HG03139 (cell line): ENCODE measurements around the gene IGF2.

Experiments used
- ATAC-seq: cut with Tn5 transposase; IDR thresholded peaks from one replicate; pipeline ENCODE4 v1.9.1; 2021; ENCODE audit not compliant: unreplicated experiment

The IGF2 gene

GRCh38 chr11:2154195-2154585, 15.0 kb upstream of the IGF2 start:
- ATAC-seq: no peak

GRCh38 chr11:2153581-2154194, 14.5 kb upstream of the IGF2 start:
- no peak for ATAC-seq

- ATAC-seq: no peak
Measured at GRCh38 chr11:2151500-2152257, 12.5 kb upstream of the IGF2 start.

GRCh38 chr11:2149864-2150847, 11.0 kb upstream of the IGF2 start:
- ATAC-seq: no peak

- ATAC-seq: no peak
Measured at GRCh38 chr11:2149460-2149859, 10.3 kb upstream of the IGF2 start.

GRCh38 chr11:2148595-2148994, 9.4 kb upstream of the IGF2 start:
- ATAC-seq: no peak

GRCh38 chr11:2147391-2147790, 8.2 kb upstream of the IGF2 start:
- no peak for ATAC-seq

GRCh38 chr11:2146051-2146450, 6.9 kb upstream of the IGF2 start:
- ATAC-seq: no peak

- ATAC-seq: no peak
Measured at GRCh38 chr11:2144544-2145248, 5.5 kb upstream of the IGF2 start.

GRCh38 chr11:2143799-2144543, 4.8 kb upstream of the IGF2 start:
- no peak for ATAC-seq

- ATAC-seq: no peak
Measured at GRCh38 chr11:2143477-2143798, 4.2 kb upstream of the IGF2 start.

- ATAC-seq: no peak
Measured at GRCh38 chr11:2142762-2143202, 3.6 kb upstream of the IGF2 start.

GRCh38 chr11:2142300-2142759, 3.1 kb upstream of the IGF2 start:
- ATAC-seq: no peak

GRCh38 chr11:2140411-2141400, 1.5 kb upstream of the IGF2 start:
- no peak for ATAC-seq

GRCh38 chr11:2139621-2140337, 590 bp upstream of the IGF2 start:
- ATAC-seq: no peak

GRCh38 chr11:2138431-2139122, 612 bp downstream of the IGF2 start:
- ATAC-seq: no peak

- no peak for ATAC-seq
Measured at GRCh38 chr11:2138068-2138430, 1.1 kb downstream of the IGF2 start.
